Mesendoderm (in vitro differentiated cells): Measurements from ENCODE around the gene FUT2.
A peak's percentile ranks its signal among the peaks of the same experiment; 100 is the strongest.
"Not testable (repeated sequence)": the region's sequence is repeated elsewhere in the genome, so short reads cannot be mapped to it uniquely, and the experiment has no call there.

ENCODE experiments used
- DNase-seq: peaks from one replicate; pipeline ENCODE4 v3.0.0; 2013
- H2AK5ac ChIP-seq: 2 replicates; pipeline ENCODE4 v1.6.1; 2013; ENCODE audit warnings: low read length, inconsistent platforms
- H2BK120ac ChIP-seq: 2 replicates; pipeline ENCODE4 v1.6.1; 2013; ENCODE audit warnings: low read depth, mild to moderate bottlenecking, low read length, moderate library complexity, mixed read lengths
- H2BK15ac ChIP-seq: replicated peaks from 2 replicates; pipeline ENCODE4 v1.6.1; 2013; ENCODE audit warnings: low read depth, mild to moderate bottlenecking, moderate library complexity
- H2BK5ac ChIP-seq: 2 replicates; pipeline ENCODE4 v1.6.1; 2013; ENCODE audit warnings: low read length, inconsistent platforms
- H3K18ac ChIP-seq: 2 replicates; pipeline ENCODE4 v1.6.1; 2013; ENCODE audit warnings: mild to moderate bottlenecking, low read length, mixed read lengths
- H3K23ac ChIP-seq: one replicate; pipeline ENCODE4 v1.6.1; 2013; ENCODE audit warnings: low read length
- H3K27ac ChIP-seq: 2 replicates; pipeline ENCODE4 v1.5.1; 2013; ENCODE audit warnings: low read depth, mild to moderate bottlenecking, inconsistent platforms, low read length, moderate library complexity
- H3K27me3 ChIP-seq: 2 replicates; pipeline ENCODE4 v1.6.1; 2013; ENCODE audit warnings: low read length, control low read depth, mild to moderate bottlenecking, inconsistent platforms; ENCODE audit not compliant: insufficient read depth, poor library complexity
- H3K36me3 ChIP-seq: 2 replicates; pipeline ENCODE4 v1.6.1; 2013; ENCODE audit warnings: low read length, inconsistent platforms; ENCODE audit not compliant: control insufficient read depth, insufficient read depth
- H3K4ac ChIP-seq: one replicate; pipeline ENCODE4 v1.6.1; 2013; ENCODE audit warnings: low read depth, mild to moderate bottlenecking, low read length, moderate library complexity
- H3K4me1 ChIP-seq: 2 replicates; pipeline ENCODE4 v1.6.1; 2013; ENCODE audit warnings: low read depth, low read length, inconsistent platforms; ENCODE audit not compliant: control insufficient read depth
- H3K4me2 ChIP-seq: 2 replicates; pipeline ENCODE4 v1.6.1; 2013; ENCODE audit warnings: low read length
- H3K4me3 ChIP-seq: 2 replicates; pipeline ENCODE4 v1.5.1; 2013; ENCODE audit warnings: mild to moderate bottlenecking, low read length
- H3K56ac ChIP-seq: one replicate; pipeline ENCODE4 v1.6.1; 2013; ENCODE audit warnings: low read length
- H3K79me1 ChIP-seq: 2 replicates; pipeline ENCODE4 v1.6.1; 2013; ENCODE audit warnings: low read length, inconsistent platforms
- H3K79me2 ChIP-seq: 2 replicates; pipeline ENCODE4 v1.6.1; 2013; ENCODE audit warnings: mild to moderate bottlenecking, low read length; ENCODE audit not compliant: control insufficient read depth, insufficient read depth
- H3K9ac ChIP-seq: 2 replicates; pipeline ENCODE4 v1.6.1; 2013; ENCODE audit warnings: low read length, inconsistent platforms
- H4K5ac ChIP-seq: one replicate; pipeline ENCODE4 v1.6.1; 2013; ENCODE audit warnings: low read length
- H4K8ac ChIP-seq: one replicate; pipeline ENCODE4 v1.6.1; 2013; ENCODE audit warnings: low read depth, mild to moderate bottlenecking, control low read depth, low read length, moderate library complexity
- WGBS: extraction: QIAGEN DNeasy Blood & Tissue Kit; methylation state at CpG from one replicate; pipeline ENCODE4 v1.1.7; 2013; ENCODE audit warnings: low lambda C conversion rate, missing lambda C conversion rate; ENCODE audit not compliant: insufficient coverage; ENCODE audit errors: extremely low coverage; 5-methylcytosine and 5-hydroxymethylcytosine counted together

The FUT2 gene

DNA sequence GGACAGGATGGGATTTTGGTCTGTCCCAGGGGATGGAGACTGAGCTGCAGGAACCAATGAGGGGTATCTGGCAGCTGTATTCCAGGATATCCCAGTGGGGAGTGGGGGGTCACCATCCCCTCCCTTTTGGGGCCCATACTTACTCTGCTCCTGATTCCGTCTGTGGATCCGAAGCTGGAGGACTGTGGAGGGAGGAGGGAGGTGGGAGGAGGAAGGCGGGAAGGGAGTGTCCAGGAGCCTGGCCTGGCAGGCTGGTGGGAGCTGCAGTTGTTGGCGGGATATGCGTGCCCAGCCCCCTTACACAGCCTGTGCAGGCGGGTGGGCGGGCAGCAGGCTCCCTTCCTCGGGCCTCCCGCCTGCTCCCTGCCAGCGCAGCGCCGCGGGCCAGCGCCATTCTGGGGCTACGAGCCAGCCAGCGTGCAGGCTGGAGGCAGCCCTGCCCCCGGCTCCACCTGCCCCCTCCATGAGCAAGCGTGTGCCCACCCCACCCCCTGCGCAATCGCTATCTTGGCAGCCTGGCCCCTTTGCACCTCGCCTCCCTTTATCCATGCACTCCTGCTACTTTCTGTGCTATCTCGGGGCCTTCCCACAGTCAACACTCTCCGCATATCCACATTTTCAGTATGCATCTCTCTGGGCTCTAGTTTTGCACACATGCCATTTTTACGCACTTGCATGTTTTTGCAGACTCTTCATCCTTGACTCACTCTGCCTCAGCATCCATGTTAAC, 21.0 kb downstream of the FUT2 start:
- Histone ChIP-seq H3K4me2 (peak overlapping the region; percentile 15), H3K4me3 (no peak overlapping the region), H4K8ac (no peak overlapping the region), H3K4me1 (peaks cover 4% of the 10 kb centered on the region), H3K27ac (no peak overlapping the region), H2BK5ac (no peak overlapping the region), H3K23ac (peak overlapping the region; percentile 29), H2AK5ac (no peak overlapping the region), H3K9ac (peak overlapping the region; percentile 46), H3K27me3 (no peaks in the 10 kb centered on the region), H3K56ac (peak overlapping the region; percentile 77), H2BK15ac (no peak overlapping the region), H3K36me3 (no peaks in the 10 kb centered on the region), H3K18ac (peak overlapping the region; percentile 62), H3K79me2 (no peaks in the 10 kb centered on the region), H2BK120ac (no peak overlapping the region), H4K5ac (no peak overlapping the region), H3K4ac (no peak overlapping the region), H3K79me1 (no peaks in the 10 kb centered on the region)
- WGBS: no CpG with 5 or more reads among the region's 24 CpGs
- DNase-seq: no peak

DNA sequence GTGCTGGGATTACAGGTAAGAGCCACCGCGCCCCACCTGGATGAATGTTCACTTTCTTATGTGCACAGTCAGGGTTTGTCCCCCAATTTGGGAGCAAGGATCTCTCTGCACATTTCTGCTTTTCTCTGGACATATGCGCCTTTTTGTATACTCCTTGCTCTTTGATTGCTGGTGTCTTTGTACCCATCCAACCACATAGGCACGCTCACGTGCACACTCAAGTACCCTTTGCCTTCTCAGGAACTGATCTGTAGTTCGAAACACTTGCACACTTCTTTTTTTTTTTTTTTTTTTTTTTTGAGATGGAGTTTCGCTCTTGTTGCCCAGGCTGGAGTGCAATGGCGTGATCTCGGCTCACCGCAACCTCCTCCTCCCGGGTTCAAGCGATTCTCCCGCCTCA, 22.3 kb downstream of the FUT2 start:
- H3K23ac ChIP-seq, DNase-seq, H3K4me1 ChIP-seq, H2AK5ac ChIP-seq, H2BK15ac ChIP-seq, H3K27me3 ChIP-seq, H3K79me1 ChIP-seq, H3K36me3 ChIP-seq, H3K9ac ChIP-seq, H4K5ac ChIP-seq, H3K56ac ChIP-seq, H2BK5ac ChIP-seq, H3K4me2 ChIP-seq, H3K4me3 ChIP-seq, H3K27ac ChIP-seq, H3K79me2 ChIP-seq, H3K4ac ChIP-seq, H2BK120ac ChIP-seq, H4K8ac ChIP-seq, H3K18ac ChIP-seq: not testable (repeated sequence)
- no CpG with 5 or more reads among the region's 13 CpGs for WGBS

DNA sequence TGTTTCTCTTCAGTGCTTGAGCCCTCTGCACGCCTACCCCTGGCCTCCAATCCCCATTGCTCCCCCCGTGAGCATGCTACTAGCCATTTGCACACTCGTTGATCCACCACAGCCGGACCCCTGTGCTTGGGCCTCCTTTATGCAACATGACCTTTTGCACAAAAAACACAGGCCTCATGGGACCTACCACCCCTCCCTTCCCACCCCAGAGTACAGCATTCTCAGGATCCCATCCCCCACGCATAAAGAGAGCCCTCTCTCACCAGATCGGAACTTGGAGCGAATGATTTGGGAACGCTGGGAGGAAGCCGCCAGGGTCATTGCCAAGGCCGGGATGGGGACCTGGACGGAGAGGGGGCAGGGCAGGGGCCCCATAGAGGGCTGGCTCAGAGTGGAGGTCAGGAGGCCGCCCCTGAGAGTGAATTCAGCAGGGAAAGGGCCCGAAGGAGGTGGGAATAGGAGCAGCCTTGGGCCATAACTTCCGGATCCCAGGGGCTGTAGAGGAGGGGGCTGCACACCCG, 23.0 kb downstream of the FUT2 start:
- peaks cover 4% of the 10 kb centered on the region for H3K4me1 ChIP-seq
- H2BK5ac ChIP-seq: no peak overlapping the region
- H4K8ac ChIP-seq: no peak overlapping the region
- no peak overlapping the region for H2AK5ac ChIP-seq
- H4K5ac ChIP-seq: no peak overlapping the region
- H3K9ac ChIP-seq: no peak overlapping the region
- no peak overlapping the region for H3K27ac ChIP-seq
- DNase-seq: peak; percentile 39
- H3K79me1 ChIP-seq: no peaks in the 10 kb centered on the region
- no peaks in the 10 kb centered on the region for H3K79me2 ChIP-seq
- H3K36me3 ChIP-seq: no peaks in the 10 kb centered on the region
- no peak overlapping the region for H3K4me3 ChIP-seq
- H3K4ac ChIP-seq: no peak overlapping the region
- H3K56ac ChIP-seq: no peak overlapping the region
- H2BK15ac ChIP-seq: no peak overlapping the region
- no peak overlapping the region for H3K4me2 ChIP-seq
- no peaks in the 10 kb centered on the region for H3K27me3 ChIP-seq
- no peak overlapping the region for H2BK120ac ChIP-seq
- WGBS: no CpG with 5 or more reads among the region's 15 CpGs
- H3K18ac ChIP-seq: no peak overlapping the region
- H3K23ac ChIP-seq: no peak overlapping the region

- no peak within 1 kb of the TSS for H3K4ac ChIP-seq
- no peak within 1 kb of the TSS for H3K4me3 ChIP-seq
- H3K79me2 ChIP-seq: no peaks in the 10 kb centered on the region
- H3K9ac ChIP-seq: no peak within 1 kb of the TSS
- H3K18ac ChIP-seq: no peak within 1 kb of the TSS
- peak within 1 kb of the TSS; percentile 12 for H2AK5ac ChIP-seq
- H3K27ac ChIP-seq: no peak within 1 kb of the TSS
- no peaks in the 10 kb centered on the region for H3K36me3 ChIP-seq
- H2BK120ac ChIP-seq: no peak within 1 kb of the TSS
- no peak within 1 kb of the TSS for H3K23ac ChIP-seq
- no peak within 1 kb of the TSS for H2BK5ac ChIP-seq
- H2BK15ac ChIP-seq: no peak within 1 kb of the TSS
- no peak for DNase-seq
- H3K56ac ChIP-seq: no peak within 1 kb of the TSS
- WGBS: no CpG with 5 or more reads among the region's 33 CpGs
- H3K27me3 ChIP-seq: no peaks in the 10 kb centered on the region
- peaks cover 4% of the 10 kb centered on the region for H3K4me1 ChIP-seq
- H3K4me2 ChIP-seq: no peak within 1 kb of the TSS
- no peak within 1 kb of the TSS for H4K8ac ChIP-seq
- no peaks in the 10 kb centered on the region for H3K79me1 ChIP-seq
- H4K5ac ChIP-seq: no peak within 1 kb of the TSS
These were observed 23.7 kb downstream of the FUT2 start, which contains the start of gene MAMSTR for GRCh38 chr19:48719263-48720171. MAMSTR (minus strand) TSS chr19:48719725; CDS start chr19:48719031, 694 bp downstream.

DNA sequence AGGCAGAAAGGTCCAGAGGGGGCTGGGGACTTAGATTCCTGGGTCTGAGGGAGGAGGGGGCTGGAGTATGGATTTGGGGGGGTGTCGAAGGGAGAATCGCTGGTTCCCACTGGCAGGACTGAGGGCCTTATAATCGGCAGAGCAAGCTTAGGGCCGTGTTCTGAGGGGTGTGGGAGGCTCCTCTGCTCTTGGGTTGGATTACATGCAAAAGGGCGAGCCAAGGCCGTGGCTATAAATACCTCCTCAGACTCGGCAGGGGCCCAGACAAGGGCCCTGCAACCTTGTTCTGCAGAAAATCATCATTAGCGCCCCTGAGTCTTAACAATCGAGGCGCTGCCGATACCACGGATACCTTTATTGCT, 24.5 kb downstream of the FUT2 start:
- no peak overlapping the region for H4K5ac ChIP-seq
- no peaks in the 10 kb centered on the region for H3K27me3 ChIP-seq
- no CpG with 5 or more reads among the region's 12 CpGs for WGBS
- no peaks in the 10 kb centered on the region for H3K79me2 ChIP-seq
- H3K23ac ChIP-seq: no peak overlapping the region
- H3K27ac ChIP-seq: no peak overlapping the region
- no peaks in the 10 kb centered on the region for H3K79me1 ChIP-seq
- H3K18ac ChIP-seq: no peak overlapping the region
- H2BK5ac ChIP-seq: no peak overlapping the region
- no peak for DNase-seq
- H3K56ac ChIP-seq: no peak overlapping the region
- H3K4me3 ChIP-seq: no peak overlapping the region
- no peak overlapping the region for H3K4ac ChIP-seq
- no peak overlapping the region for H2BK15ac ChIP-seq
- no peak overlapping the region for H3K4me2 ChIP-seq
- no peaks in the 10 kb centered on the region for H3K36me3 ChIP-seq
- H2AK5ac ChIP-seq: no peak overlapping the region
- no peak overlapping the region for H2BK120ac ChIP-seq
- peaks cover 4% of the 10 kb centered on the region for H3K4me1 ChIP-seq
- H3K9ac ChIP-seq: no peak overlapping the region
- H4K8ac ChIP-seq: no peak overlapping the region
